SU-DHL-6 (cell line): Measurements from ENCODE around the gene AURKB.

Experiments used
- EZH2phosphoT487 ChIP-seq: fragments of 200-600 bp; sonication (generic), shearing (Covaris generic); conservative IDR thresholded peaks from 2 replicates; pipeline ENCODE4 v1.6.1; 2018; ENCODE audit warnings: mild to moderate bottlenecking, antibody characterized with exemption, low read length, moderate library complexity, mixed read lengths
- TF ChIP-seq, protein P1 (sequence below): fragments of 200-600 bp; sonication (generic); IDR thresholded peaks from one replicate; pipeline ENCODE4 v1.5.1; 2017; ENCODE audit warnings: antibody characterized with exemption, mild to moderate bottlenecking, low read length, moderate library complexity; ENCODE audit not compliant: insufficient read depth, poor library complexity, severe bottlenecking

DNA sequence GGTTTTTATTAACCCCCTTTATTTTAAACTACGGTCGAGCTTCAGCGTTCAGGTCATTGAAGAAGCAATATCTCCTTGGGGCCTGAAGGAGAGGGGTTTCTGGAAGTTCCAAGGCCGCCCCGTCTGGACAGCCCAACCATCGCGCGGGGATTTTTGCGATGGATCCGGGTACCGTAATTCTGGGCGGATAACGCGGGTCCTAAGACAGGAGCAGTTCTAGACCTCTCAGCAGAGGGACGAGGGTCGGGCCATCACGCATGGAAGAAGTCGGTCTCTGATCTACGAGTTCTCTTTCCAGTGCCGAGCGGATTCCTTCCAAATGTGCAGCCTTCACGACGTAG, 24.0 kb downstream of the AURKB start:
- TF ChIP-seq, protein P1, sequence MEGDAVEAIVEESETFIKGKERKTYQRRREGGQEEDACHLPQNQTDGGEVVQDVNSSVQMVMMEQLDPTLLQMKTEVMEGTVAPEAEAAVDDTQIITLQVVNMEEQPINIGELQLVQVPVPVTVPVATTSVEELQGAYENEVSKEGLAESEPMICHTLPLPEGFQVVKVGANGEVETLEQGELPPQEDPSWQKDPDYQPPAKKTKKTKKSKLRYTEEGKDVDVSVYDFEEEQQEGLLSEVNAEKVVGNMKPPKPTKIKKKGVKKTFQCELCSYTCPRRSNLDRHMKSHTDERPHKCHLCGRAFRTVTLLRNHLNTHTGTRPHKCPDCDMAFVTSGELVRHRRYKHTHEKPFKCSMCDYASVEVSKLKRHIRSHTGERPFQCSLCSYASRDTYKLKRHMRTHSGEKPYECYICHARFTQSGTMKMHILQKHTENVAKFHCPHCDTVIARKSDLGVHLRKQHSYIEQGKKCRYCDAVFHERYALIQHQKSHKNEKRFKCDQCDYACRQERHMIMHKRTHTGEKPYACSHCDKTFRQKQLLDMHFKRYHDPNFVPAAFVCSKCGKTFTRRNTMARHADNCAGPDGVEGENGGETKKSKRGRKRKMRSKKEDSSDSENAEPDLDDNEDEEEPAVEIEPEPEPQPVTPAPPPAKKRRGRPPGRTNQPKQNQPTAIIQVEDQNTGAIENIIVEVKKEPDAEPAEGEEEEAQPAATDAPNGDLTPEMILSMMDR: peak; percentile 11
- no peak for TF ChIP-seq EZH2phosphoT487
